Karpas-422 (cell line): ENCODE data around the gene LRRC3C. TPM values are rescaled to one million over a fixed set of nuclear protein-coding genes. Genes with fewer than 3 reads are reported as not detected.

Experiments
- DNase-seq: peaks from one replicate; pipeline ENCODE4 v3.0.0-alpha.2; 2015
- H2AFZ ChIP-seq: fragments of 200-600 bp; sonication (generic); 2 replicates; pipeline ENCODE4 v1.6.1; 2014; ENCODE audit warnings: antibody characterized with exemption, low read length, mixed read lengths
- H3K27ac ChIP-seq: fragments of 200-600 bp; sonication (generic); 2 replicates; pipeline ENCODE4 v1.5.1; 2014; ENCODE audit warnings: mild to moderate bottlenecking, low read length, moderate library complexity
- H3K27me3 ChIP-seq: fragments of 200-600 bp; sonication (generic); 2 replicates; pipeline ENCODE4 v1.6.1; 2014; ENCODE audit warnings: low read length, mixed read lengths
- H3K36me3 ChIP-seq: fragments of 200-600 bp; sonication (generic); 2 replicates; pipeline ENCODE4 v1.6.1; 2014; ENCODE audit warnings: low read length, mixed read lengths; ENCODE audit not compliant: insufficient read depth
- H3K4me1 ChIP-seq: fragments of 200-600 bp; sonication (generic); 2 replicates; pipeline ENCODE4 v1.6.1; 2014; ENCODE audit warnings: mild to moderate bottlenecking, low read length, mixed read lengths
- H3K4me2 ChIP-seq: fragments of 200-600 bp; sonication (generic); 2 replicates; pipeline ENCODE4 v1.6.1; 2014; ENCODE audit warnings: low read length, low read depth, mild to moderate bottlenecking; ENCODE audit not compliant: poor library complexity, severe bottlenecking
- H3K4me3 ChIP-seq: fragments of 200-600 bp; sonication (generic); 2 replicates; pipeline ENCODE4 v1.5.1; 2014; ENCODE audit warnings: mild to moderate bottlenecking, antibody characterized with exemption, low read length, mixed read lengths
- H3K79me2 ChIP-seq: fragments of 200-600 bp; sonication (generic); 2 replicates; pipeline ENCODE4 v1.6.1; 2014; ENCODE audit warnings: mild to moderate bottlenecking, low read length, mixed read lengths
- H3K9ac ChIP-seq: fragments of 200-600 bp; sonication (generic); 2 replicates; pipeline ENCODE4 v1.6.0; 2014; ENCODE audit warnings: low read length
- H3K9me2 ChIP-seq: fragments of 200-600 bp; sonication (generic), shearing (Covaris generic); replicated peaks from 2 replicates; pipeline ENCODE4 v1.6.0; 2014; ENCODE audit warnings: mild to moderate bottlenecking, low read length, moderate library complexity; ENCODE audit not compliant: insufficient read depth
- H3K9me3 ChIP-seq: fragments of 300-700, 200-600 bp; sonication (generic); 2 replicates; pipeline ENCODE4 v1.6.1; 2014; ENCODE audit warnings: low read length, mixed read lengths
- H4K20me1 ChIP-seq: fragments of 200-600 bp; sonication (generic); 2 replicates; pipeline ENCODE4 v1.6.1; 2014; ENCODE audit warnings: mild to moderate bottlenecking, antibody characterized with exemption, low read length, low read depth; ENCODE audit not compliant: insufficient read depth
- total RNA-seq: library from RNA; depleted of rRNA; stranded (reverse); fragments of >200 nt; shearing (Covaris generic); gene quantifications from 2 replicates; pipeline ENCODE4 v1.2.3, GENCODE V29; 2014; ENCODE audit warnings: low replicate concordance; rRNA removed

The LRRC3C gene
- total RNA-seq, 1 experiment from 2014 or later = 0.86 TPM

DNA sequence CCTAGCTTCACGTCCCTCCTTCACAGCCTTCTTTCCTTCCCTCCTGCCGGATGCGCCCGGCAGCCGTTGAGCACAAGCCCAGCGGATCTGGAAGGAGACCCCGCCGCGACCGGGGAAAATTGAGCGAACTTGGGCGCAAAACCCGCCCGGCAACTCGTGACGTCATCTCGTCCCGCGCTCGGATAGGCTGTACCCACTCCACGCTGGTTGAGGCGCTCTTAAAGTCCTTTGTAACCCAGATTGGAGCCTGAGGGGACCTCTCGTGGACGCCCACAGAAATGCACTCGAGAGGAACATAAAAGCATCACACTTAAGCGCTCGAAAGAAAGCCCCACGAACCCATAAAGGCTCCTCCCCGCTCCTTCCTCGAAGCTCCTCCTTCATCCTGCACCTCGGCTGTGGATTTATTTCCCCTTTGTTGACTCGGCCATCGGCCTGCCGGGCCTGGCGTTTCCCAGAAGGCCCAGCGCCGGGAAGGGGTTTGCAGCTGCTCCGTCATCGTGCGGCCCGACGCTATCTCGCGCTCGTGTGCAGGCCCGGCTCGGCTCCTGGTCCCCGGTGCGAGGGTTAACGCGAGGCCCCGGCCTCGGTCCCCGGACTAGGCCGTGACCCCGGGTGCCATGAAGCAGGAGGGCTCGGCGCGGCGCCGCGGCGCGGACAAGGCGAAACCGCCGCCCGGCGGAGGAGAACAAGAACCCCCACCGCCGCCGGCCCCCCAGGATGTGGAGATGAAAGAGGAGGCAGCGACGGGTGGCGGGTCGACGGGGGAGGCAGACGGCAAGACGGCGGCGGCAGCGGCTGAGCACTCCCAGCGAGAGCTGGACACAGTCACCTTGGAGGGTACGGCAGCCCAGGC lies 53.0 kb downstream of the LRRC3C start, which contains the start of gene PSMD3:
TSS of gene PSMD3 (plus strand) at position 457 of the 856 bp plus-strand sequence. CDS start at position 621, 164 bp downstream.
- H3K27me3 ChIP-seq = no peaks in the 10 kb centered on the region
- peaks cover 15% of the 10 kb centered on the region; the same call in 1 of the 2 replicates for H3K36me3 ChIP-seq
- H3K9me3 ChIP-seq = no peaks in the 10 kb centered on the region
- H3K79me2 ChIP-seq = peaks cover 31% of the 10 kb centered on the region
- H3K4me3 ChIP-seq = peak within 1 kb of the TSS; percentile 79
- H3K9me2 ChIP-seq = no peaks in the 10 kb centered on the region
- peaks cover 27% of the 10 kb centered on the region for H3K4me1 ChIP-seq
- peaks cover 18% of the 10 kb centered on the region for H4K20me1 ChIP-seq
- peak within 1 kb of the TSS; percentile 56 for H3K27ac ChIP-seq
- DNase-seq = peak; percentile 99
- peak within 1 kb of the TSS; percentile 95 for H3K9ac ChIP-seq
- peak within 1 kb of the TSS; percentile 83 for H2AFZ ChIP-seq
- H3K4me2 ChIP-seq = peak within 1 kb of the TSS; percentile 89

DNA sequence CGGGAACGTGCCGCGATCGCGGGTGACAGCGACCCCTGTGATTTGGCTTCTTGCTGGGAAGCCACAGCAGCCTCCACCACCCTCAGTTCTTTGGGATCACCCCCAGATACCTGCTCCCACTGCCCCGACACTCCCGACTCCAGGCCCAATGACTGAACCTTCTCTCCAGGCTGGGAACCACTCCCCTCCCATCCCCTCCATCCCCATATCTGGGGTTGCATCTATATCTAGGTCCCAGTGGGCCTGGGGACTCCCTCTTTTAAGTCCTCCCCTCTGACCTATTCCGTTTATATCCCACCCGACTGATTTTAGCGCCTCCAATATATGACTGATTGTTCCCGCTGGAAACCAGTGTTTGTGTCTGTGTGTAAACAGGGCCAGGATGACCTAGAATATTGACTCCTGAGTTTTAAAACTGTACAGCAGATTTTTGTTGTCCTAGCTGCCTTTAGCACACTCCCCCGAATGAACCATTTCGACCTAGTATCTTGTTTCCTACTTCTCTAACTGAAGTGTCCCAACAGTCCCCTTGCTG lies 53.7 kb downstream of the LRRC3C start:
- Histone ChIP-seq H3K9me3 (no peaks in the 10 kb centered on the region), H2AFZ (no peak overlapping the region)
- peak; percentile 54 for DNase-seq

DNA sequence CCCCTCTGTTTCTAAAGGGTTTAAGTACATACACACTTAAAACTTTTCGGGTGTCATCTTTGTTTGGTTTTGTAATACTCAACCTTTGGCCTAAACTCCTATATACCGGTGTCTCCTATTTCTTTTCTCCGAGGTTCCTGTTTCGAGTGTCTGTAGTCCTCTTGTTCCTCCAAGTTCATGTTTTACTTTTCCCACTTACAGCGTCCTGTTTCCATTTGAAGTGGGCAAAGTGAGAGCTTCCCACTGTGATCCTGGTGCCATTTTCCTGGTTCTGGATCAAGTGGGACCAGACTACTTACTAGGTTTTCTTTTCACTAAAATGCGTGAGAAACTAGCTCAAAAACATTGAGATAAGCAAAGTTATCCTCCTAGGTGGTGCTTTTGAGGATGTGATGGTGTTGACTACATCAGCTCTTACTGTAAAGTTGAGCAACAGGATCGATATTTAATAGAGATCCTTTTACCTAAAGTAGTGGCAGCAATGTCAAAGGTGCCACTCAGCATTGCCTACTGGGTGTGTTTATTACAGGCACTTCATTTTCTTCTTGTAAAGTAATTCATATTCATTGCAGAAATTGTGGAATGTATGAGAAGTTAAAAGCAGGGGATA lies 54.3 kb downstream of the LRRC3C start:
- Histone ChIP-seq H3K36me3 (peaks cover 20% of the 10 kb centered on the region; the same call in 1 of the 2 replicates), H3K79me2 (peaks cover 35% of the 10 kb centered on the region), H3K4me1 (peaks cover 23% of the 10 kb centered on the region), H3K9ac (peak overlapping the region; percentile 95), H3K4me3 (peak overlapping the region; percentile 79), H4K20me1 (peaks cover 18% of the 10 kb centered on the region), H3K9me2 (no peaks in the 10 kb centered on the region), H3K27me3 (no peaks in the 10 kb centered on the region), H2AFZ (no peak overlapping the region), H3K4me2 (peak overlapping the region; percentile 89), H3K27ac (0 out of 2 replicates have a peak overlapping the region, but pooled peaks have one; percentile 56), H3K9me3 (no peaks in the 10 kb centered on the region)
- DNase-seq = peak; percentile 61

More for the DNA sequence above, 53.7 kb downstream of the LRRC3C start:
- Histone ChIP-seq H3K9me2 (no peaks in the 10 kb centered on the region), H3K79me2 (peaks cover 35% of the 10 kb centered on the region), H3K4me1 (peaks cover 27% of the 10 kb centered on the region), H4K20me1 (peaks cover 18% of the 10 kb centered on the region), H3K9ac (peak overlapping the region; percentile 95), H3K36me3 (peaks cover 18% of the 10 kb centered on the region; the same call in 1 of the 2 replicates), H3K4me3 (peak overlapping the region; percentile 79), H3K4me2 (peak overlapping the region; percentile 89), H3K27ac (peak overlapping the region; percentile 56), H3K27me3 (no peaks in the 10 kb centered on the region)

DNA sequence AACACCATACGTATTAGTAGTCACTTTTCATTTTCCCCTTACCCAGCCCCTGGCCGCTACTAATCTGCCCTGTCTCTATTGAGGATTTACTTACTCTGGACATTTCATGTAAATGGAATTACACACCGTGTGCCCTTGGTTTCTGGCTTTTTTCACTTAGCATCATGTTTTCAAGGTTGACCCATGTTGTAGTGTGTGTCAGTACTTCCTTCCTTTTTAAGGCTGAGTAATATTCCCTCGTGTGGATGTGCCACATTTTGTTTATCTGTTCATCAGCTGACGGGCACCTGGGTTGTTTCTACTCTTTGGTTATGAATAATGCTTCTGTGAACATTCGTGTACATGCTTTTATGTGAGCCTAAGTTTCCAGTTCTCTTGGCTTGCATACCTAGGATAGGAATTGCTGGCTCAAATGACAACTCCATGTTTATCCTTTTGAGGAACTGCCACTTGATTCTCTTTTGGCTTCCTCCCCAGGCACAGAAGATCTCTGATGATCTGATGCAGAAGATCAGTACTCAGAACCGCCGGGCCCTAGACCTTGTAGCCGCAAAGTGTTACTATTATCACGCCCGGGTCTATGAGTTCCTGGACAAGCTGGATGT lies 60.8 kb downstream of the LRRC3C start:
- no peak for DNase-seq
- H3K27ac ChIP-seq = no peak overlapping the region
- H3K9me2 ChIP-seq = no peaks in the 10 kb centered on the region
- no peak overlapping the region for H3K9ac ChIP-seq
- no peak overlapping the region for H3K4me3 ChIP-seq
- no peak overlapping the region for H3K4me2 ChIP-seq
- H3K79me2 ChIP-seq = peaks cover 8% of the 10 kb centered on the region
- H4K20me1 ChIP-seq = no peaks in the 10 kb centered on the region
- H3K4me1 ChIP-seq = no peaks in the 10 kb centered on the region
- H2AFZ ChIP-seq = no peak overlapping the region
- no peaks in the 10 kb centered on the region for H3K27me3 ChIP-seq
- no peaks in the 10 kb centered on the region for H3K9me3 ChIP-seq
- peaks cover 56% of the 10 kb centered on the region for H3K36me3 ChIP-seq

DNA sequence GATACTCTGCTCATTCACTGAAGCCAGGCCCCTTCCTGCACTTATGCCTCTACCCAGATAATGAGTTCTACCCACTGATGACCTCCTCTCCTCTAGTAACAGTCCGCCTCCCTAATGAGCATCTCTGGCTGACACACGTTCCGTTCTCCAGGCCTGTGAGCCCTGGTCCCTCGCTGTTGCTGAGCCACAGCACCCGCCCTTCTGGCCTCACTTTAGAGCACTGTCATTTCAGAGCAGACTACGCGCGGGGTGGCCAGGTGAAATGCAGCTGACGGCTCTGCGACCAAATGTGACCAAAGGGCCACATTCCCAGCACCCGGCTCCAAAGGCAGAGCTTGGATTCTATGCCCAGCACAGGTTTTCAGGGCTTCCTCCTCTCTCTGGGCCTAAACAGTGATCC lies 66.9 kb downstream of the LRRC3C start:
- Histone ChIP-seq H3K4me1 (no peaks in the 10 kb centered on the region), H3K79me2 (no peaks in the 10 kb centered on the region), H3K27me3 (no peaks in the 10 kb centered on the region), H4K20me1 (no peaks in the 10 kb centered on the region), H3K36me3 (peaks cover 33% of the 10 kb centered on the region), H3K9me2 (no peaks in the 10 kb centered on the region), H2AFZ (no peak overlapping the region), H3K27ac (no peak overlapping the region), H3K9me3 (no peaks in the 10 kb centered on the region), H3K4me2 (no peak overlapping the region), H3K4me3 (no peak overlapping the region), H3K9ac (no peak overlapping the region)
- DNase-seq = no peak

Other genes with a start within 250 kb of the LRRC3C start
- gene PGAP3, start 239.7 kb upstream of the LRRC3C start, total RNA-seq = 10.6 and 20.2 TPM in 2 replicates
- 7.3 and 10.9 TPM in 2 replicates for gene ERBB2, start 227.7 kb upstream of the LRRC3C start, total RNA-seq
- gene MIEN1, start 197.2 kb upstream of the LRRC3C start, total RNA-seq = 77.8 and 78.6 TPM in 2 replicates
- gene GRB7, start 189.8 kb upstream of the LRRC3C start, total RNA-seq = 0.18 and 1.5 TPM in 2 replicates
- gene IKZF3, start 63.4 kb upstream of the LRRC3C start, total RNA-seq = 83.0 and 137 TPM in 2 replicates
- 3.9 and 10.4 TPM in 2 replicates for gene ZPBP2, start 59.5 kb upstream of the LRRC3C start, total RNA-seq
- 14.8 and 21.3 TPM in 2 replicates for gene GSDMB, start 9.1 kb upstream of the LRRC3C start, total RNA-seq
- 41.4 and 46.8 TPM in 2 replicates for gene ORMDL3, start 131 bp upstream of the LRRC3C start, total RNA-seq
- gene GSDMA, start 35.3 kb downstream of the LRRC3C start, total RNA-seq = not detected in 2 replicates
- gene PSMD3, start 53.1 kb downstream of the LRRC3C start, total RNA-seq = 87.1 and 126 TPM in 2 replicates
- not detected in 2 replicates for gene CSF3, start 87.7 kb downstream of the LRRC3C start, total RNA-seq
- 40.8 and 50.6 TPM in 2 replicates for gene MED24, start 126.7 kb downstream of the LRRC3C start, total RNA-seq
- 1.7 and 2.5 TPM in 2 replicates for gene THRA, start 135.2 kb downstream of the LRRC3C start, total RNA-seq
- 0.65 and 0.67 TPM in 2 replicates for gene NR1D1, start 172.9 kb downstream of the LRRC3C start, total RNA-seq
- gene MSL1, start 194.2 kb downstream of the LRRC3C start, total RNA-seq = 48.6 and 53.2 TPM in 2 replicates
- gene CASC3, start 212.8 kb downstream of the LRRC3C start, total RNA-seq = 37.4 and 74.5 TPM in 2 replicates
- gene RAPGEFL1, start 249.7 kb downstream of the LRRC3C start, total RNA-seq = 5.6 and 8.9 TPM in 2 replicates